Measurements from ENCODE around the gene RFPL2. TPM values are rescaled to one million over a fixed set of nuclear protein-coding genes. Genes with fewer than 3 reads are reported as not detected.
"Not testable (repeated sequence)": the region's sequence is repeated elsewhere in the genome, so short reads cannot be mapped to it uniquely, and the experiment has no call there.

Gene RFPL2
- total RNA-seq, 2 donors from 2014 or later: 1.8 to 3.1 TPM

GRCh38 chr22:32199961-32200360, 4.9 kb downstream of the RFPL2 start:
- H3K9me3 ChIP-seq (ENCODE audit: control insufficient read depth, low read length): no peaks in the 10 kb centered on the region
- H3K9ac ChIP-seq (ENCODE audit: extremely low read depth, low read length, poor library complexity, severe bottlenecking): no peak overlapping the region
- no peak overlapping the region for H3K4me3 Mint-ChIP-seq
- H3K27ac Mint-ChIP-seq: no peak overlapping the region
- peaks cover 30% of the 10 kb centered on the region for H3K27me3 Mint-ChIP-seq (ENCODE audit: insufficient read depth)
- H3K4me1 ChIP-seq (ENCODE audit: control insufficient read depth, insufficient read depth, low read length): peaks cover 17% of the 10 kb centered on the region
- no peak overlapping the region for H3K27ac ChIP-seq (ENCODE audit: low read depth, low read length)
- H3K4me3 ChIP-seq (ENCODE audit: low read length): no peak overlapping the region
- 89 to 97% methylated on average over 4 to 7 of the region's 7 CpGs for WGBS, 2 experiments (ENCODE audit: insufficient coverage in 1 of 2, insufficient read length in 1 of 2)
- no peak for TF ChIP-seq CTCF (conservative IDR thresholded peaks at IDR 0.05)
- no peaks in the 10 kb centered on the region for H3K36me3 ChIP-seq (ENCODE audit: control insufficient read depth, insufficient read depth, low read length)
- DNase-seq: no peak
- H3K27me3 ChIP-seq (ENCODE audit: control insufficient read depth, insufficient read depth, low read length, poor library complexity, severe bottlenecking): no peaks in the 10 kb centered on the region
- H3K9me3 Mint-ChIP-seq: no peaks in the 10 kb centered on the region
- H3K4me1 Mint-ChIP-seq: peaks cover 25% of the 10 kb centered on the region
- peaks cover 2% of the 10 kb centered on the region for H3K36me3 Mint-ChIP-seq (ENCODE audit: low read depth)

- Histone ChIP-seq H3K9me3 (ENCODE audit: control insufficient read depth, low read length) (no peaks in the 10 kb centered on the region), H3K9ac (ENCODE audit: extremely low read depth, low read length, poor library complexity, severe bottlenecking) (no peak overlapping the region), H3K27me3 (ENCODE audit: control insufficient read depth, insufficient read depth, low read length, poor library complexity, severe bottlenecking) (no peaks in the 10 kb centered on the region), H3K4me1 (ENCODE audit: control insufficient read depth, insufficient read depth, low read length) (peaks cover 17% of the 10 kb centered on the region), H3K27ac (ENCODE audit: low read depth, low read length) (no peak overlapping the region), H3K4me3 (ENCODE audit: low read length) (no peak overlapping the region), H3K36me3 (ENCODE audit: control insufficient read depth, insufficient read depth, low read length) (no peaks in the 10 kb centered on the region)
- H3K27ac Mint-ChIP-seq: no peak overlapping the region
- H3K9me3 Mint-ChIP-seq: no peaks in the 10 kb centered on the region
- WGBS, 2 experiments (ENCODE audit: insufficient coverage in 1 of 2, insufficient read length in 1 of 2): 93 to 95% methylated on average over 6 of the region's 6 CpGs
- TF ChIP-seq CTCF (conservative IDR thresholded peaks at IDR 0.05): no peak
- no peak overlapping the region for H3K4me3 Mint-ChIP-seq
- H3K36me3 Mint-ChIP-seq (ENCODE audit: low read depth): peaks cover 2% of the 10 kb centered on the region
- DNase-seq: no peak
- peaks cover 24% of the 10 kb centered on the region for H3K27me3 Mint-ChIP-seq (ENCODE audit: insufficient read depth)
- peaks cover 22% of the 10 kb centered on the region for H3K4me1 Mint-ChIP-seq
Observed at GRCh38 chr22:32199341-32199740, 5.5 kb downstream of the RFPL2 start.

- not testable (repeated sequence) for H3K4me3 Mint-ChIP-seq; H3K36me3 Mint-ChIP-seq (ENCODE audit: low read depth); DNase-seq; H3K27ac Mint-ChIP-seq; H3K27me3 Mint-ChIP-seq (ENCODE audit: insufficient read depth); H3K36me3 ChIP-seq (ENCODE audit: control insufficient read depth, insufficient read depth, low read length); H3K9ac ChIP-seq (ENCODE audit: extremely low read depth, low read length, poor library complexity, severe bottlenecking); H3K4me3 ChIP-seq (ENCODE audit: low read length); H3K27me3 ChIP-seq (ENCODE audit: control insufficient read depth, insufficient read depth, low read length, poor library complexity, severe bottlenecking); H3K9me3 Mint-ChIP-seq; H3K27ac ChIP-seq (ENCODE audit: low read depth, low read length); H3K9me3 ChIP-seq (ENCODE audit: control insufficient read depth, low read length)
- H3K4me1 ChIP-seq (ENCODE audit: control insufficient read depth, insufficient read depth, low read length): peaks cover 11% of the 10 kb centered on the region
- 93 to 100% methylated on average over 2 to 5 of the region's 5 CpGs for WGBS, 2 experiments (ENCODE audit: insufficient coverage in 1 of 2, insufficient read length in 1 of 2)
- H3K4me1 Mint-ChIP-seq: peaks cover 18% of the 10 kb centered on the region
Observed at GRCh38 chr22:32197553-32198226, 7.2 kb downstream of the RFPL2 start.

DNA sequence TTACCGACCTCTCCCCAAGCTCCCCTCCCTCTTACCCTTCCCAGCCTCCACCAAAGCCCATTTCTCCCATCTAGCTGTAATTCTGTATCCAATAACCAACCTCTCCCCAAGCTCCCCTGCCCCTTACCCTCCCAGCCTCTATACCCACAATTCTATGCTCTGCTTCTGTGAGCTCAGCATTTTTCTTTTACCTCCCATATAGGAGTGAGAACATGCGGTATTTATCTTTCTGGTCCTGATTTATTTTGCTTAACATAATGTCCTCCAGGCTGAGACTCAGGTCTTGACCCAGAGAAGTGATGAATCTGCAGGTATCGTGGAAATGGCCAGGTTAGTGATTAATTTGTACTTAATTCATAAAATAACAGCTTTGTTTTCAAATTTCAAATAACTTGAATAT, 9.0 kb downstream of the RFPL2 start:
- H3K4me1 ChIP-seq (ENCODE audit: control insufficient read depth, insufficient read depth, low read length); H3K9ac ChIP-seq (ENCODE audit: extremely low read depth, low read length, poor library complexity, severe bottlenecking); H3K4me3 Mint-ChIP-seq; H3K4me3 ChIP-seq (ENCODE audit: low read length); H3K27ac Mint-ChIP-seq; H3K27ac ChIP-seq (ENCODE audit: low read depth, low read length); H3K36me3 Mint-ChIP-seq (ENCODE audit: low read depth); H3K36me3 ChIP-seq (ENCODE audit: control insufficient read depth, insufficient read depth, low read length); H3K27me3 Mint-ChIP-seq (ENCODE audit: insufficient read depth); H3K9me3 Mint-ChIP-seq; H3K9me3 ChIP-seq (ENCODE audit: control insufficient read depth, low read length); DNase-seq; H3K27me3 ChIP-seq (ENCODE audit: control insufficient read depth, insufficient read depth, low read length, poor library complexity, severe bottlenecking): not testable (repeated sequence)
- peaks cover 14% of the 10 kb centered on the region for H3K4me1 Mint-ChIP-seq
- 86 to 100% methylated on average over 1 to 3 of the region's 3 CpGs for WGBS, 2 experiments (ENCODE audit: insufficient coverage in 1 of 2, insufficient read length in 1 of 2)

- WGBS, 2 experiments (ENCODE audit: insufficient coverage in 1 of 2, insufficient read length in 1 of 2): 93 to 100% methylated on average over 1 to 9 of the region's 9 CpGs
- H3K36me3 ChIP-seq (ENCODE audit: control insufficient read depth, insufficient read depth, low read length); H3K4me3 Mint-ChIP-seq; H3K27me3 ChIP-seq (ENCODE audit: control insufficient read depth, insufficient read depth, low read length, poor library complexity, severe bottlenecking); H3K27ac ChIP-seq (ENCODE audit: low read depth, low read length); H3K27me3 Mint-ChIP-seq (ENCODE audit: insufficient read depth); H3K9me3 Mint-ChIP-seq; H3K9ac ChIP-seq (ENCODE audit: extremely low read depth, low read length, poor library complexity, severe bottlenecking); DNase-seq; H3K4me1 ChIP-seq (ENCODE audit: control insufficient read depth, insufficient read depth, low read length); H3K27ac Mint-ChIP-seq; H3K9me3 ChIP-seq (ENCODE audit: control insufficient read depth, low read length); H3K36me3 Mint-ChIP-seq (ENCODE audit: low read depth); H3K4me1 Mint-ChIP-seq; H3K4me3 ChIP-seq (ENCODE audit: low read length): not testable (repeated sequence)
Observed at GRCh38 chr22:32193346-32193745, 11.5 kb downstream of the RFPL2 start.

DNA sequence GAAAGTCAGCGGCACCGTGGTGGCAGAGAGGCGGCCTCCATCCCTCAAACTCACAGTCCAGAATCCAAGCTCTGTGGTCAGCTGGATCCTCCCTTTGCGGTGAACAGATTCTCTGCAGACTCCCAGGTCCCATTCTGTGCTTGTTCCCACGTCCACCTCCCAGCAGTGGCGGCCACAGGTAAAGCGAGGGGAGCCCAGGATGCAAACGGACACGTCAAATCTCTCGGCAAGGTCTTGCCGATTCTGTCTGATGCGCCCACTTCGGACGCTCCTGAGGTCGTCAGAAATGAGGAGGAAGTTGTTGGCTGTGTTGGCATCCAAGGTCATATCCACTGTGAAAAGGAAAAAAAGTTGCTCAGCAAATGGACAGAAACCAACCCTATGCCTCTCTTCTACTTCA, 13.9 kb downstream of the RFPL2 start:
- H3K4me3 ChIP-seq (ENCODE audit: low read length); H3K4me3 Mint-ChIP-seq; H3K9me3 Mint-ChIP-seq; H3K36me3 ChIP-seq (ENCODE audit: control insufficient read depth, insufficient read depth, low read length); H3K4me1 ChIP-seq (ENCODE audit: control insufficient read depth, insufficient read depth, low read length); H3K9ac ChIP-seq (ENCODE audit: extremely low read depth, low read length, poor library complexity, severe bottlenecking); H3K27ac Mint-ChIP-seq; DNase-seq; H3K9me3 ChIP-seq (ENCODE audit: control insufficient read depth, low read length); H3K27me3 Mint-ChIP-seq (ENCODE audit: insufficient read depth); H3K36me3 Mint-ChIP-seq (ENCODE audit: low read depth); H3K27ac ChIP-seq (ENCODE audit: low read depth, low read length); H3K27me3 ChIP-seq (ENCODE audit: control insufficient read depth, insufficient read depth, low read length, poor library complexity, severe bottlenecking): not testable (repeated sequence)
- 96 to 98% methylated on average over 8 to 15 of the region's 15 CpGs for WGBS, 2 experiments (ENCODE audit: insufficient coverage in 1 of 2, insufficient read length in 1 of 2)
- peaks cover 11% of the 10 kb centered on the region for H3K4me1 Mint-ChIP-seq
